ENCODE data around the gene THAP9.
"Not testable (repeated sequence)": the region's sequence is repeated elsewhere in the genome, so short reads cannot be mapped to it uniquely, and the experiment has no call there.

Gene THAP9

GRCh38 chr4:82909326-82909725 lies 8.8 kb downstream of the THAP9 start:
- Histone ChIP-seq H3K9me3 (ENCODE audit: control insufficient read depth, low read length) (no peaks in the 10 kb centered on the region), H3K4me1 (ENCODE audit: control insufficient read depth, insufficient read depth, low read length, poor library complexity, severe bottlenecking) (no peaks in the 10 kb centered on the region), H3K27ac (ENCODE audit: insufficient read depth, low read length, poor library complexity, severe bottlenecking) (no peak overlapping the region), H3K27me3 (replicated peaks; ENCODE audit: control insufficient read depth, insufficient read depth, low read length, poor library complexity, severe bottlenecking) (no peaks in the 10 kb centered on the region), H3K36me3 (ENCODE audit: control insufficient read depth, insufficient read depth, low read length) (no peaks in the 10 kb centered on the region), H3K4me3 (ENCODE audit: insufficient read depth, low read depth, low read length, poor library complexity, severe bottlenecking) (no peak overlapping the region)
- DNase-seq: no peak

- no peak for DNase-seq
- Histone ChIP-seq H3K27me3 (replicated peaks; ENCODE audit: control insufficient read depth, insufficient read depth, low read length, poor library complexity, severe bottlenecking) (no peaks in the 10 kb centered on the region), H3K9me3 (ENCODE audit: control insufficient read depth, low read length) (no peaks in the 10 kb centered on the region), H3K36me3 (ENCODE audit: control insufficient read depth, insufficient read depth, low read length) (no peaks in the 10 kb centered on the region), H3K27ac (ENCODE audit: insufficient read depth, low read length, poor library complexity, severe bottlenecking) (no peak overlapping the region), H3K4me1 (ENCODE audit: control insufficient read depth, insufficient read depth, low read length, poor library complexity, severe bottlenecking) (no peaks in the 10 kb centered on the region), H3K4me3 (ENCODE audit: insufficient read depth, low read depth, low read length, poor library complexity, severe bottlenecking) (no peak overlapping the region)
These were observed 12.8 kb downstream of the THAP9 start for GRCh38 chr4:82913305-82913704.

GRCh38 chr4:82913968-82914367 lies 13.4 kb downstream of the THAP9 start:
- not testable (repeated sequence) for H3K4me3 ChIP-seq (ENCODE audit: insufficient read depth, low read depth, low read length, poor library complexity, severe bottlenecking); H3K36me3 ChIP-seq (ENCODE audit: control insufficient read depth, insufficient read depth, low read length); H3K27me3 ChIP-seq (replicated peaks; ENCODE audit: control insufficient read depth, insufficient read depth, low read length, poor library complexity, severe bottlenecking); H3K9me3 ChIP-seq (ENCODE audit: control insufficient read depth, low read length); DNase-seq; H3K27ac ChIP-seq (ENCODE audit: insufficient read depth, low read length, poor library complexity, severe bottlenecking); H3K4me1 ChIP-seq (ENCODE audit: control insufficient read depth, insufficient read depth, low read length, poor library complexity, severe bottlenecking)

GRCh38 chr4:82918091-82918490 lies 17.6 kb downstream of the THAP9 start:
- no peak for DNase-seq
- no peaks in the 10 kb centered on the region for H3K9me3 ChIP-seq (ENCODE audit: control insufficient read depth, low read length)
- no peaks in the 10 kb centered on the region for H3K36me3 ChIP-seq (ENCODE audit: control insufficient read depth, insufficient read depth, low read length)
- H3K4me3 ChIP-seq (ENCODE audit: insufficient read depth, low read depth, low read length, poor library complexity, severe bottlenecking): no peak overlapping the region
- H3K4me1 ChIP-seq (ENCODE audit: control insufficient read depth, insufficient read depth, low read length, poor library complexity, severe bottlenecking): no peaks in the 10 kb centered on the region
- no peak overlapping the region for H3K27ac ChIP-seq (ENCODE audit: insufficient read depth, low read length, poor library complexity, severe bottlenecking)
- no peaks in the 10 kb centered on the region for H3K27me3 ChIP-seq (replicated peaks; ENCODE audit: control insufficient read depth, insufficient read depth, low read length, poor library complexity, severe bottlenecking)

- Histone ChIP-seq H3K9me3 (ENCODE audit: control insufficient read depth, low read length) (no peaks in the 10 kb centered on the region), H3K36me3 (ENCODE audit: control insufficient read depth, insufficient read depth, low read length) (no peaks in the 10 kb centered on the region), H3K4me1 (ENCODE audit: control insufficient read depth, insufficient read depth, low read length, poor library complexity, severe bottlenecking) (no peaks in the 10 kb centered on the region), H3K27ac (ENCODE audit: insufficient read depth, low read length, poor library complexity, severe bottlenecking) (no peak overlapping the region), H3K4me3 (ENCODE audit: insufficient read depth, low read depth, low read length, poor library complexity, severe bottlenecking) (no peak overlapping the region), H3K27me3 (replicated peaks; ENCODE audit: control insufficient read depth, insufficient read depth, low read length, poor library complexity, severe bottlenecking) (no peaks in the 10 kb centered on the region)
- DNase-seq: no peak
These were observed 18.9 kb downstream of the THAP9 start for GRCh38 chr4:82919386-82919785.

GRCh38 chr4:82921795-82922194 lies 21.3 kb downstream of the THAP9 start:
- Histone ChIP-seq H3K27me3 (replicated peaks; ENCODE audit: control insufficient read depth, insufficient read depth, low read length, poor library complexity, severe bottlenecking) (no peaks in the 10 kb centered on the region), H3K27ac (ENCODE audit: insufficient read depth, low read length, poor library complexity, severe bottlenecking) (no peak overlapping the region)

GRCh38 chr4:82930848-82931755 lies 30.6 kb downstream of the THAP9 start:
- Histone ChIP-seq H3K27ac (ENCODE audit: insufficient read depth, low read length, poor library complexity, severe bottlenecking) (no peak overlapping the region), H3K36me3 (ENCODE audit: control insufficient read depth, insufficient read depth, low read length) (peaks cover 27% of the 10 kb centered on the region), H3K27me3 (replicated peaks; ENCODE audit: control insufficient read depth, insufficient read depth, low read length, poor library complexity, severe bottlenecking) (no peaks in the 10 kb centered on the region), H3K4me1 (ENCODE audit: control insufficient read depth, insufficient read depth, low read length, poor library complexity, severe bottlenecking) (no peaks in the 10 kb centered on the region), H3K4me3 (ENCODE audit: insufficient read depth, low read depth, low read length, poor library complexity, severe bottlenecking) (no peak overlapping the region), H3K9me3 (ENCODE audit: control insufficient read depth, low read length) (no peaks in the 10 kb centered on the region)
- no peak for DNase-seq

More at GRCh38 chr4:82921795-82922194, 21.3 kb downstream of the THAP9 start:
- no peaks in the 10 kb centered on the region for H3K4me1 ChIP-seq (ENCODE audit: control insufficient read depth, insufficient read depth, low read length, poor library complexity, severe bottlenecking)
- H3K9me3 ChIP-seq (ENCODE audit: control insufficient read depth, low read length): no peaks in the 10 kb centered on the region
- H3K36me3 ChIP-seq (ENCODE audit: control insufficient read depth, insufficient read depth, low read length): no peaks in the 10 kb centered on the region
- no peak overlapping the region for H3K4me3 ChIP-seq (ENCODE audit: insufficient read depth, low read depth, low read length, poor library complexity, severe bottlenecking)
- DNase-seq: no peak

- H3K27ac ChIP-seq (ENCODE audit: insufficient read depth, low read length, poor library complexity, severe bottlenecking): no peak overlapping the region
- no peak for DNase-seq
- H3K4me1 ChIP-seq (ENCODE audit: control insufficient read depth, insufficient read depth, low read length, poor library complexity, severe bottlenecking): no peaks in the 10 kb centered on the region
- H3K27me3 ChIP-seq (replicated peaks; ENCODE audit: control insufficient read depth, insufficient read depth, low read length, poor library complexity, severe bottlenecking): no peaks in the 10 kb centered on the region
- no peaks in the 10 kb centered on the region for H3K9me3 ChIP-seq (ENCODE audit: control insufficient read depth, low read length)
- H3K36me3 ChIP-seq (ENCODE audit: control insufficient read depth, insufficient read depth, low read length): peaks cover 28% of the 10 kb centered on the region
- no peak overlapping the region for H3K4me3 ChIP-seq (ENCODE audit: insufficient read depth, low read depth, low read length, poor library complexity, severe bottlenecking)
These were observed 33.9 kb downstream of the THAP9 start for GRCh38 chr4:82934441-82934840.

- no peak overlapping the region for H3K27ac ChIP-seq (ENCODE audit: insufficient read depth, low read length, poor library complexity, severe bottlenecking)
- no peaks in the 10 kb centered on the region for H3K9me3 ChIP-seq (ENCODE audit: control insufficient read depth, low read length)
- H3K4me3 ChIP-seq (ENCODE audit: insufficient read depth, low read depth, low read length, poor library complexity, severe bottlenecking): no peak overlapping the region
- H3K4me1 ChIP-seq (ENCODE audit: control insufficient read depth, insufficient read depth, low read length, poor library complexity, severe bottlenecking): no peaks in the 10 kb centered on the region
- no peaks in the 10 kb centered on the region for H3K27me3 ChIP-seq (replicated peaks; ENCODE audit: control insufficient read depth, insufficient read depth, low read length, poor library complexity, severe bottlenecking)
- peaks cover 26% of the 10 kb centered on the region for H3K36me3 ChIP-seq (ENCODE audit: control insufficient read depth, insufficient read depth, low read length)
- no peak for DNase-seq
These were observed 38.9 kb downstream of the THAP9 start for GRCh38 chr4:82939414-82939813.

GRCh38 chr4:82947498-82947897 lies 47.0 kb downstream of the THAP9 start:
- Histone ChIP-seq H3K36me3 (ENCODE audit: control insufficient read depth, insufficient read depth, low read length) (no peaks in the 10 kb centered on the region), H3K27ac (ENCODE audit: insufficient read depth, low read length, poor library complexity, severe bottlenecking) (no peak overlapping the region), H3K9me3 (ENCODE audit: control insufficient read depth, low read length) (no peaks in the 10 kb centered on the region), H3K4me3 (ENCODE audit: insufficient read depth, low read depth, low read length, poor library complexity, severe bottlenecking) (no peak overlapping the region), H3K27me3 (replicated peaks; ENCODE audit: control insufficient read depth, insufficient read depth, low read length, poor library complexity, severe bottlenecking) (no peaks in the 10 kb centered on the region), H3K4me1 (ENCODE audit: control insufficient read depth, insufficient read depth, low read length, poor library complexity, severe bottlenecking) (no peaks in the 10 kb centered on the region)
- DNase-seq: no peak

All from effector memory CD4-positive, alpha-beta T cell (primary cell).